ENCODE data around the gene ANKRD33B. TPM values are rescaled to one million over a fixed set of nuclear protein-coding genes. Genes with fewer than 3 reads are reported as not detected.

Gene ANKRD33B
- total RNA-seq, 1 experiment from 2014 or later, result 6.9 TPM

DNA sequence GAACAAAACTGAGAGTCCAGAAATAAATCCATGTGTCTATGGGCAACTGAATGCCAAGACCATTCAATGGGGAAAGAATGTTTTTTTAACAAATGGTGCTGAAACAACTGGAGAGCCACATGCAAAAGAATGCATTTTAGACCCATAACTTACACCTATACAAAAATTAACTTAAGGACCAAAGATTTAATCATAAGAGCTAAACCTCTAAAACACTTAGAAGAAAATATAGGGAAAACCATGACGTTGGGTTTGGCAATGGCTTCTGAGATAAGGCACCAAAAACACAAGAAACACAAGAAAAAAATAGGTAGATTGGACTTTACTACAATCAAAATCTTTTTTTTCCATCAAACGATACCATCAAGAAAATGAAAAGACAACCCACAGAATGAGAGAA, 48.4 kb upstream of the ANKRD33B start:
- Histone ChIP-seq H4K5ac (ENCODE audit: insufficient read length, low read depth, low read length) (no peak overlapping the region), H3K9me3 (ENCODE audit: control insufficient read depth, low read depth, low read length) (no peaks in the 10 kb centered on the region), H2BK15ac (ENCODE audit: low read depth, low read length) (no peak overlapping the region), H3K79me1 (ENCODE audit: insufficient read depth, low read depth, low read length, poor library complexity, severe bottlenecking) (no peaks in the 10 kb centered on the region), H3K23me2 (ENCODE audit: insufficient read length, low read depth, low read length, poor library complexity, severe bottlenecking) (no peaks in the 10 kb centered on the region), H2BK12ac (ENCODE audit: insufficient read length, low read depth, low read length) (no peak overlapping the region), H2AFZ (ENCODE audit: low read length) (no peak overlapping the region), H3T11ph (ENCODE audit: low read length) (no peak overlapping the region), H2BK120ac (ENCODE audit: low read depth, low read length, poor library complexity, severe bottlenecking) (no peak overlapping the region), H2BK20ac (ENCODE audit: low read depth, low read length, poor library complexity, severe bottlenecking) (no peak overlapping the region), H3K4ac (ENCODE audit: low read depth, low read length) (no peak overlapping the region), H3K18ac (ENCODE audit: insufficient read length, low read depth, low read length) (no peak overlapping the region), H3K79me2 (ENCODE audit: insufficient read depth, low read length) (no peaks in the 10 kb centered on the region), H4K8ac (replicated peaks; ENCODE audit: insufficient read length, low read depth, low read length) (no peak overlapping the region), H2BK5ac (ENCODE audit: insufficient read length, low read length) (no peak overlapping the region), H3K27ac (ENCODE audit: insufficient read length, low read depth, low read length) (no peak overlapping the region), H3K4me2 (ENCODE audit: insufficient read depth, insufficient read length, low read length) (no peak overlapping the region), H3K4me1 (ENCODE audit: insufficient read depth, low read length) (peaks cover 7% of the 10 kb centered on the region; the same call in 1 of the 2 replicates), H4K20me1 (ENCODE audit: control insufficient read depth, insufficient read depth, insufficient read length) (no peaks in the 10 kb centered on the region), H3K23ac (ENCODE audit: insufficient read length, low read depth, low read length) (no peak overlapping the region), H4K91ac (ENCODE audit: insufficient read length, low read depth, low read length) (no peak overlapping the region), H2AK5ac (ENCODE audit: insufficient read length, low read length) (no peak overlapping the region), H3K9ac (ENCODE audit: extremely low read depth, insufficient read length, low read length) (no peak overlapping the region), H3K56ac (ENCODE audit: insufficient read length, low read depth, low read length) (no peak overlapping the region), H3K27me3 (ENCODE audit: insufficient read depth, low read length) (no peaks in the 10 kb centered on the region), H3K14ac (ENCODE audit: insufficient read depth, low read length) (no peak overlapping the region)
- no peak for DNase-seq
- H3K4me3 Mint-ChIP-seq, result no peak overlapping the region
- peaks cover 8 to 13% of the 10 kb centered on the region in 2 experiments for H3K4me1 Mint-ChIP-seq
- TF ChIP-seq CTCF (conservative IDR thresholded peaks at IDR 0.05), result no peak
- no CpG with 5 or more reads among the region's 2 CpGs for WGBS (ENCODE audit: extremely low coverage, insufficient read length, low lambda C conversion rate)
- H3K9me3 Mint-ChIP-seq, result peaks cover 2 to 3% of the 10 kb centered on the region in 2 experiments; a peak in 1 of 5 replicates
- H3K27ac Mint-ChIP-seq, result no peak overlapping the region
- H3K27me3 Mint-ChIP-seq (ENCODE audit: low read depth), result peaks cover 5% of the 10 kb centered on the region
- H3K36me3 Mint-ChIP-seq (ENCODE audit: insufficient read depth in 1 of 3, low read depth in 3 of 3), result peaks cover 0 to 7% (median 0%) of the 10 kb centered on the region in 3 experiments; a peak in 1 of 7 replicates
